ENCODE measurements around the gene TOGARAM1.

- TF ChIP-seq POLR2AphosphoS5 (IDR thresholded peaks at IDR 0.05; ENCODE audit: borderline replicate concordance, low read depth, low read length), result no peak
- no peak for TF ChIP-seq EZH2 (IDR thresholded peaks at IDR 0.05)
- no peak for TF ChIP-seq FOXP2 (optimal IDR thresholded peaks at IDR 0.05; ENCODE audit: control extremely low read depth, extremely low read length, insufficient read depth)
Measured at GRCh38 chr14:45044638-45045037, 82.6 kb downstream of the TOGARAM1 start.

Measured in SK-N-MC (cell line).